ENCODE data around the gene FMR1NB. TPM values are rescaled to one million over a fixed set of nuclear protein-coding genes. Genes with fewer than 3 reads are reported as not detected.

FMR1NB gene
- total RNA-seq, 1 experiment from 2014 or later = not detected

DNA sequence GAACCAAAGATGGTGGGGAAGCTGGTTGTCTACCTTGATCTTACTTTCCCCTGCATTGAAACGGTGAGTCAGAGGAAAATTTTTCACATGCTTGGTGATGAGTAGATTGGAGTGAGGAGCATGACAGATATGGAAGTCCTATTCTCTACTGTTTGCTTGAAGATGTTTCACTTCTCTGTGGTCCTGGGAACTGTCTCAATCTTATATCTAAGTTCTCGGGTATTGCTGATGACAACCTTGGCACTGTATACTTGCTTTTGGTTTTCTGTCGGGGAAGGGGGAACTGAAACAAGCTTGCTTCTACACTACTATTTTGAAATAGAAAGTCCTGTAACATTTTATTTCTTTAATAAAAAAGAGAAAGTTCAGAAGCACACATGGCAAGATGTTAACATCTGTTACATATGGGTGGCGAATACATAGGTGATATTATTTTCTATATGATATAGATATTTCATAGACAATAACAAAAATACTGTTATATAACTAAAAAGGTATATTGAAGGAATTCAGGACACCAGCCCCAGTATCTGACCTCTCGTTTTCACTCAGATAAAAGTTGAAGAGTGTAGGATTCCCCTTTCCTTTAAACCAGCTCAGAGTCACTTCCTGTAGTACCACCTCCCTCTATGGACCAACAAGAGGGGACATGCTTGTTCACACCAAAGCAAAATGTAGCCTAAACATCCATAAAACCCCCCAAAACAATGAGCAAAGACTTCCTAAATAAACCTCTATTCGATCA lies 88.8 kb downstream of the FMR1NB start:
- Histone ChIP-seq H3K27me3 (replicated peaks; ENCODE audit: insufficient read depth, low read depth, low read length, poor library complexity) (no peaks in the 10 kb centered on the region), H3K4me3 (ENCODE audit: low read depth, low read length, poor library complexity, severe bottlenecking) (no peak overlapping the region), H3K9me3 (ENCODE audit: low read depth, low read length, poor library complexity, severe bottlenecking) (no peaks in the 10 kb centered on the region), H3K36me3 (ENCODE audit: insufficient read depth, low read length, poor library complexity, severe bottlenecking) (no peaks in the 10 kb centered on the region), H3K4me1 (ENCODE audit: insufficient read depth, low read length, poor library complexity, severe bottlenecking) (no peaks in the 10 kb centered on the region), H3K27ac (ENCODE audit: low read depth, low read length, poor library complexity, severe bottlenecking) (no peak overlapping the region)
- POLR2A ChIA-PET (ENCODE audit: low non-redundant PET) = no interaction called here
- no TSS peak for BruUV-seq (replicated peaks)
- TF ChIP-seq, protein P1, sequence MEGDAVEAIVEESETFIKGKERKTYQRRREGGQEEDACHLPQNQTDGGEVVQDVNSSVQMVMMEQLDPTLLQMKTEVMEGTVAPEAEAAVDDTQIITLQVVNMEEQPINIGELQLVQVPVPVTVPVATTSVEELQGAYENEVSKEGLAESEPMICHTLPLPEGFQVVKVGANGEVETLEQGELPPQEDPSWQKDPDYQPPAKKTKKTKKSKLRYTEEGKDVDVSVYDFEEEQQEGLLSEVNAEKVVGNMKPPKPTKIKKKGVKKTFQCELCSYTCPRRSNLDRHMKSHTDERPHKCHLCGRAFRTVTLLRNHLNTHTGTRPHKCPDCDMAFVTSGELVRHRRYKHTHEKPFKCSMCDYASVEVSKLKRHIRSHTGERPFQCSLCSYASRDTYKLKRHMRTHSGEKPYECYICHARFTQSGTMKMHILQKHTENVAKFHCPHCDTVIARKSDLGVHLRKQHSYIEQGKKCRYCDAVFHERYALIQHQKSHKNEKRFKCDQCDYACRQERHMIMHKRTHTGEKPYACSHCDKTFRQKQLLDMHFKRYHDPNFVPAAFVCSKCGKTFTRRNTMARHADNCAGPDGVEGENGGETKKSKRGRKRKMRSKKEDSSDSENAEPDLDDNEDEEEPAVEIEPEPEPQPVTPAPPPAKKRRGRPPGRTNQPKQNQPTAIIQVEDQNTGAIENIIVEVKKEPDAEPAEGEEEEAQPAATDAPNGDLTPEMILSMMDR (conservative IDR thresholded peaks at IDR 0.05; ENCODE audit: low read depth, low read length) = no peak
- no peak for TF ChIP-seq EZH2 (IDR thresholded peaks at IDR 0.05; ENCODE audit: borderline replicate concordance, low read depth, low read length, poor library complexity, severe bottlenecking)
- intact Hi-C loops (cut with micrococcal nuclease; ENCODE audit: unreplicated experiment) = no loop called here
- no peak for DNase-seq (ENCODE audit: low spot score)
- CTCF ChIA-PET = no interaction called here

DNA sequence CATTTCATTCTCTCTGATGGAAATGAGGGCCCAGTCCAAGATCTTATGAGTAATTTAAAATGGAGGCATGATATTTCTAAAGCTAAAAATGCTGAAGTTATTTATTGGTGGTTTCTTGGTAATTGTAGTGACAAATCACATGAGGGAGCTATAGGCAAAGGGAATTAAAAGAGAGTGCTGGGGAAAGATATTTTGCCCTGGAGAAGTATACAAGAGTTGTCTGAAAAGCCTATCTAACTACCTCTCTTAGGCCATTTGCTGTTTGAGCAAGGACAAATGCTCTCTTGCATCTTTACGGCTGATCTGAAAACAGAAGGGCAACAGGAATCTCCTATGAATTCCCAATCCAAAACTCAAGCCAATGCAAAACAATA lies 89.4 kb downstream of the FMR1NB start:
- Histone ChIP-seq H3K36me3 (ENCODE audit: insufficient read depth, low read length, poor library complexity, severe bottlenecking) (no peaks in the 10 kb centered on the region), H3K27ac (ENCODE audit: low read depth, low read length, poor library complexity, severe bottlenecking) (no peak overlapping the region), H3K4me1 (ENCODE audit: insufficient read depth, low read length, poor library complexity, severe bottlenecking) (no peaks in the 10 kb centered on the region), H3K9me3 (ENCODE audit: low read depth, low read length, poor library complexity, severe bottlenecking) (no peaks in the 10 kb centered on the region), H3K4me3 (ENCODE audit: low read depth, low read length, poor library complexity, severe bottlenecking) (no peak overlapping the region), H3K27me3 (replicated peaks; ENCODE audit: insufficient read depth, low read depth, low read length, poor library complexity) (no peaks in the 10 kb centered on the region)
- no peak for DNase-seq (ENCODE audit: low spot score)
- BruUV-seq (replicated peaks) = no TSS peak
- intact Hi-C loops (cut with micrococcal nuclease; ENCODE audit: unreplicated experiment) = no loop called here
- no peak for TF ChIP-seq EZH2 (IDR thresholded peaks at IDR 0.05; ENCODE audit: borderline replicate concordance, low read depth, low read length, poor library complexity, severe bottlenecking)
- TF ChIP-seq, protein P1 (conservative IDR thresholded peaks at IDR 0.05; ENCODE audit: low read depth, low read length) = no peak
- CTCF ChIA-PET = no interaction called here
- POLR2A ChIA-PET (ENCODE audit: low non-redundant PET) = no interaction called here

Other genes starting within 250 kb of the FMR1NB start
- 72.9 and 77.4 TPM in 2 replicates for gene FMR1, start 69.4 kb upstream of the FMR1NB start, total RNA-seq (2021)

Measured in A673 (cell line).